Upper lobe of left lung (tissue), 4 donors: ENCODE results near the gene PTPRD.

Experiments
- EP300 ChIP-seq, 4 donors: sonication (generic); formaldehyde crosslinking; IDR thresholded peaks; one replicate each; pipeline ENCODE4 v1.5.1; 2017; ENCODE audit warnings: antibody characterized with exemption in 4 of 4, control low read depth in 2 of 4
- POLR2A ChIP-seq, 4 donors: fragments of 450-650 bp; IDR thresholded peaks; one replicate each; pipeline ENCODE4 v1.5.1; 2016 to 2017; ENCODE audit warnings: antibody characterized with exemption in 4 of 4, mild to moderate bottlenecking in 2 of 4
- POLR2AphosphoS5 ChIP-seq, 2 donors: sonication (generic); formaldehyde crosslinking; IDR thresholded peaks; one replicate each; pipeline ENCODE4 v1.5.1; 2017; ENCODE audit warnings: antibody characterized with exemption in 2 of 2
- TF ChIP-seq, protein P1 (sequence below), 6 experiments: fragments of 450-650 bp in 4 of 6; fragments of 200-600 bp in 2 of 6; sonication (generic) in 2 of 6; IDR thresholded peaks; one replicate each; pipeline ENCODE4 v1.5.1; 2016 to 2019; ENCODE audit warnings: antibody characterized with exemption in 6 of 6

DNA sequence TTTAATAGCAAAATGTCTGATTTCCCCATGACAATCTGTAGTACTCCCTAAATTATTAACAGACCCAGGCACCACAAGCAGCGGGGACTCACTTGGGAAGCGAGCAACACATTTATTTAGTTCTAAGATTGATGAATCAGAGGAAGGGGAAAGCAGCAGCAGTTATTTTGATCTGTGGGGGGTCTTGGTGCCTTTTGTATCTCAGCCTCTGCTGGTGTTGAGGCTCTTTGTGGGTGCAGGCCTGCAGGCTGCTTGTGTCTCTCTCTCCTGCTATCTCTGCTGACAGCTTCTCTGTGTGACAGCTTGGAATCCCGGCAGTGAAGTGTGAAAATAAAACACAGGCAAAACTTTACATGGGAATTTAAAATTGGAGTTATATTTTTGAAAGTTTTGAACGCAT lies 1935.1 kb downstream of the PTPRD start:
- no peak for TF ChIP-seq POLR2A (IDR thresholded peaks at IDR 0.05)
- TF ChIP-seq EP300 (IDR thresholded peaks at IDR 0.05): no peak
- TF ChIP-seq POLR2AphosphoS5 (IDR thresholded peaks at IDR 0.05): no peak
- TF ChIP-seq, protein P1, sequence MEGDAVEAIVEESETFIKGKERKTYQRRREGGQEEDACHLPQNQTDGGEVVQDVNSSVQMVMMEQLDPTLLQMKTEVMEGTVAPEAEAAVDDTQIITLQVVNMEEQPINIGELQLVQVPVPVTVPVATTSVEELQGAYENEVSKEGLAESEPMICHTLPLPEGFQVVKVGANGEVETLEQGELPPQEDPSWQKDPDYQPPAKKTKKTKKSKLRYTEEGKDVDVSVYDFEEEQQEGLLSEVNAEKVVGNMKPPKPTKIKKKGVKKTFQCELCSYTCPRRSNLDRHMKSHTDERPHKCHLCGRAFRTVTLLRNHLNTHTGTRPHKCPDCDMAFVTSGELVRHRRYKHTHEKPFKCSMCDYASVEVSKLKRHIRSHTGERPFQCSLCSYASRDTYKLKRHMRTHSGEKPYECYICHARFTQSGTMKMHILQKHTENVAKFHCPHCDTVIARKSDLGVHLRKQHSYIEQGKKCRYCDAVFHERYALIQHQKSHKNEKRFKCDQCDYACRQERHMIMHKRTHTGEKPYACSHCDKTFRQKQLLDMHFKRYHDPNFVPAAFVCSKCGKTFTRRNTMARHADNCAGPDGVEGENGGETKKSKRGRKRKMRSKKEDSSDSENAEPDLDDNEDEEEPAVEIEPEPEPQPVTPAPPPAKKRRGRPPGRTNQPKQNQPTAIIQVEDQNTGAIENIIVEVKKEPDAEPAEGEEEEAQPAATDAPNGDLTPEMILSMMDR (IDR thresholded peaks at IDR 0.05): no peak
